Heart right ventricle (tissue), 16 donors: ENCODE results near the gene NRXN2. TPM values are rescaled to one million over a fixed set of nuclear protein-coding genes. Genes with fewer than 3 reads are reported as not detected.

Experiments
- ATAC-seq, 8 donors: fragments of 200-7000 bp; cut with Tn5 transposase; one replicate each; pipeline ENCODE4 v1.9.1; 2020; ENCODE audit warnings: mild to moderate bottlenecking in 8 of 8, moderate library complexity in 8 of 8, moderate number of reproducible peaks in 1 of 8
- DNase-seq, 2 donors: peaks; one replicate each; pipeline ENCODE4 v3.0.0-alpha.2; 2020
- H3K27ac ChIP-seq, 10 donors: fragments of 200-600 bp; sonication (generic) in 2 of 10; one replicate each; pipeline versions ENCODE4 v1.5.0 to v1.8.0; 2020 to 2022; ENCODE audit warnings: mild to moderate bottlenecking in 3 of 10
- H3K27me3 ChIP-seq, 7 donors: fragments of 200-600 bp; one replicate each; pipeline ENCODE4 v1.8.0; 2021 to 2022; ENCODE audit warnings: mild to moderate bottlenecking in 2 of 7
- H3K36me3 ChIP-seq, 9 donors: fragments of 200-600 bp; sonication (generic) in 1 of 9; one replicate each; pipeline versions ENCODE4 v1.5.0 to v1.8.0; 2020 to 2022; ENCODE audit warnings: mild to moderate bottlenecking in 2 of 9
- H3K4me1 ChIP-seq, 9 donors: fragments of 200-600 bp; sonication (generic) in 1 of 9; one replicate each; pipeline versions ENCODE4 v1.5.0 to v1.8.0; 2020 to 2022; ENCODE audit warnings: mild to moderate bottlenecking in 4 of 9
- H3K4me3 ChIP-seq, 10 donors: fragments of 200-600 bp; sonication (generic) in 2 of 10; one replicate each; pipeline versions ENCODE4 v1.5.0 to v1.8.0; 2020 to 2022; ENCODE audit warnings: mild to moderate bottlenecking in 7 of 10, moderate library complexity in 2 of 10
- H3K9me3 ChIP-seq, 11 donors: fragments of 200-600 bp in 10 of 11; sonication (generic) in 2 of 11; one replicate each; pipeline versions ENCODE4 v1.5.0 to v1.8.0; 2013 to 2022; ENCODE audit warnings: mild to moderate bottlenecking in 2 of 11, control low read depth in 1 of 11, moderate library complexity in 1 of 11
- CTCF ChIP-seq, 9 donors: fragments of 200-600 bp; sonication (generic) in 2 of 9; IDR thresholded peaks; one replicate each; pipeline versions ENCODE4 v1.5.0 to v1.8.0; 2021 to 2022; ENCODE audit warnings: antibody characterized with exemption in 9 of 9, mild to moderate bottlenecking in 5 of 9, moderate library complexity in 1 of 9
- WGBS, 2 donors: extraction: QIAGEN DNeasy Blood & Tissue Kit; methylation state at CpG; one replicate each; pipeline ENCODE4 v1.1.7; 2013; ENCODE audit warnings: inconsistent platforms in 1 of 2; 5-methylcytosine and 5-hydroxymethylcytosine counted together
- intact Hi-C, 10 donors: fragments of 100-400 bp; cut with DNase I; formaldehyde crosslinking; loops; one replicate each; pipeline versions ENCODE4 v1.11.1 to v1.14.2; 2022
- polyA plus RNA-seq, 2 donors: library from polyadenylated mRNA; stranded (reverse); fragments of 200-250 nt; gene quantifications; one replicate each; pipeline ENCODE4 v1.2.3, GENCODE V29; 2013
- total RNA-seq, 10 donors: library from RNA; stranded (reverse); fragmentation: NEBNext Ultra II Directional in 3 of 10; extraction: Animal tissue kit (Norgen Biotek cat#: 25700) in 3 of 10; gene quantifications; one replicate each; pipeline versions ENCODE4 v1.2.1 to v1.2.4, GENCODE V29; 2021 to 2023
- donor health status: Arrhythmogenic right ventricular cardiomyopathy.
- donor health status: ischemic (EF 13 %, LVEDD 7.1; RV severe dilation, severe dysfunction).
- donor health status: healthy with polysubstance abuse.
- donor health status: DM: no; HTN: yes; CAD: no.
- donor health status: DM: no; HTN: no; CAD: no.
- donor health status: ischemic (EF 25% LVEDD 6.9; RV normal size, moderate dysfunction).
- donor health status: ischemic (EF 25% LVEDD 5.7; RV mildly dilated, moderate dysfunction).
- donor health status: healthy.
- donor health status: DM: yes; HTN: yes; CAD: no.
- donor health status: Ischemic cardiomyopathy.
- donor health status: ischemic (EF 35%, LVEDD 5.7; RV mildly dilated, moderate dysfunction).
- donor health status: nonischemic (EF 11% LVEDD 7.7; RV severe dilation, severe dysfunction).
- donor health status: DM: yes; HTN: yes; CAD: no.
- donor health status: PGD.
- donor health status: ischemic (EF 29% LVEDD 5.4; RV normal size, mild dysfunction).
- donor health status: nonischemic (EF 23%, LVEDD 6.1; RV moderate dilation, normal function).

The NRXN2 gene
- total and polyA plus RNA-seq, 12 donors: 0.45 to 5.5 (median 1.4) TPM

DNA sequence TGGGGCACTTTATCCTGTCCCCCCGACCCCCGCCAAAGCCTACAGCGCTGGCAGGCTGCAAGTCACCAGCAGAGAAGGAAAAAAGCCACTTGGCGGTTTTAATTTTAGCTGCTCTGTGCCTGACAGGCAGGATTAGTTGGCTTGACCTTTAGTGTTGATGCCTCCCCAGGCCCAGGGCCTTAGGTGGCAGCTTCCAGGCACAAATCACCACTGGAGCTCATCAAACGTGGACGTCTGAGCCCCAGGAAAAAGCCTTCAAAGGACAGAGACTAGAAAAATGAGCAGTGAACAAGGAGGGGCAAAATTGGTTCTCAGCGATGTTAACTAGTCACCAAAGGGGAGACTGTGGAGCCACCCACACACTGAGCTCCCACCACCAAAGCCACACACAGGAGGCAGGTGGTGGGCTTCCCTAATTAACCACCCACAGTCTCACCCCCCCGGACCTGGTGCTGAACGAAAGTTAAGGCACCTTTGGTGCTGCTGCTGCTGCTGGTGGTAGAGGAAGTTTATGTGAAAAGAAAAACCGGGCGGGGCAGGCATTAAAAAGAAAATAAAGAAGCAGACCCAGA lies 41.1 kb upstream of the NRXN2 start:
- DNase-seq (no peak), ATAC-seq (peak in 3 of 8 donors; percentile 2 to 7 (median 6))
- Histone ChIP-seq H3K36me3 (peaks cover 13 to 77% (median 55%) of the 10 kb centered on the region in 9 donors), H3K4me1 (peaks cover 36 to 90% (median 72%) of the 10 kb centered on the region in 9 donors), H3K27ac (peak overlapping the region in 9 of 10 donors; percentile 65 to 87 (median 78)), H3K9me3 (no peaks in the 10 kb centered on the region), H3K4me3 (no peak overlapping the region), H3K27me3 (no peaks in the 10 kb centered on the region)
- TF ChIP-seq CTCF (IDR thresholded peaks at IDR 0.05): no peak
- intact Hi-C loops: loop anchor here in 1 of 10 donors (1.0 kb wide), 1 partner anchor 13 kb away; no protein-coding TSS in a partner anchor
- 40 to 52% methylated on average over 11 of the region's 11 CpGs for WGBS, 2 donors

DNA sequence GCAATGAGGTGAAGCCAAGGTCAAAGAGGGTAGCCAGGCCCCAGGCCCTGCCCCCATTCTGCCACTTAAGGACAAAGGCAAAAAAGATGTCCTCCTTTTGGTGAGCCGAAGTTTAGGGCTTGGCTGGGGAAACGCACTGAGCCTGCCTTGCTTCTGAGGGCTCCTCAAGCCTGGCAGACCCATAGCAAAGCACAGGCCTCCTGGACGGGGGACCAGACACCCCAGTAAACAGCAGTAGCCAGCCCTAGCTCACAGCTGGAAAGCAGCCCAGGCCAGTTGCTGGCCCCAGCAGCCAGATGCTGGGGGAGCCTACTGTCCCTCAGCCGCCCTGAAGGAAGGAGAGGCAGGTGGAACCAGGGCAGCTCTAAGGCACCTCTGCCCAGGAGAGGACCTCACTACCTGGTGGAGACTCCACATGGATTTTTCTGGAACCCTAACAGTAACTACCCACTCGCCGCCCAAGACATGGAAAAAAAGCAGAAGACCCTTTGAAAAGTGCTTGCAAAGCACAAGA lies 40.6 kb upstream of the NRXN2 start:
- intact Hi-C loops: loop anchor here in 1 of 10 donors (1.0 kb wide), 1 partner anchor 14 kb away; no protein-coding TSS in a partner anchor
- 47 to 48% methylated on average over 6 of the region's 6 CpGs for WGBS, 2 donors
- Histone ChIP-seq H3K4me1 (peaks cover 39 to 90% (median 78%) of the 10 kb centered on the region in 9 donors), H3K9me3 (no peaks in the 10 kb centered on the region), H3K27ac (peak overlapping the region; percentile 24 to 87 (median 78)), H3K27me3 (no peaks in the 10 kb centered on the region), H3K4me3 (no peak overlapping the region), H3K36me3 (peaks cover 10 to 71% (median 49%) of the 10 kb centered on the region in 9 donors)
- ATAC-seq (peak in 1 of 8 donors; percentile 0), DNase-seq (no peak)
- TF ChIP-seq CTCF (IDR thresholded peaks at IDR 0.05): no peak

GRCh38 chr11:64762674-64763525 lies 39.9 kb upstream of the NRXN2 start:
- TF ChIP-seq CTCF (IDR thresholded peaks at IDR 0.05): no peak
- H3K4me3 ChIP-seq: no peak overlapping the region
- WGBS, 2 donors: 47 to 48% methylated on average over 13 of the region's 13 CpGs
- ATAC-seq (peak in 4 of 8 donors; percentile 7 to 12 (median 10)), DNase-seq (no peak)
- peak overlapping the region; percentile 24 to 87 (median 78) for H3K27ac ChIP-seq
- H3K4me1 ChIP-seq: peaks cover 37 to 84% (median 76%) of the 10 kb centered on the region in 9 donors
- H3K36me3 ChIP-seq: peaks cover 5 to 64% (median 43%) of the 10 kb centered on the region in 9 donors
- no peaks in the 10 kb centered on the region for H3K27me3 ChIP-seq
- no peaks in the 10 kb centered on the region for H3K9me3 ChIP-seq
- intact Hi-C loops: no loop called here

GRCh38 chr11:64762277-64762673 lies 39.3 kb upstream of the NRXN2 start:
- no peaks in the 10 kb centered on the region for H3K9me3 ChIP-seq
- H3K36me3 ChIP-seq: peaks cover 4 to 58% (median 36%) of the 10 kb centered on the region in 9 donors
- H3K4me3 ChIP-seq: no peak overlapping the region
- ATAC-seq (no peak), DNase-seq (no peak)
- no peaks in the 10 kb centered on the region for H3K27me3 ChIP-seq
- intact Hi-C loops: no loop called here
- H3K27ac ChIP-seq: peak overlapping the region in 8 of 10 donors; percentile 65 to 87 (median 79)
- H3K4me1 ChIP-seq: peaks cover 33 to 77% (median 70%) of the 10 kb centered on the region in 9 donors
- TF ChIP-seq CTCF (IDR thresholded peaks at IDR 0.05): no peak
- 62 to 66% methylated on average over 5 of the region's 5 CpGs for WGBS, 2 donors
